VCaP (cell line): ENCODE results near the gene R3HCC1L.
"Not testable (repeated sequence)": the region's sequence is repeated elsewhere in the genome, so short reads cannot be mapped to it uniquely, and the experiment has no call there.

ENCODE experiments used
- H3K27ac ChIP-seq: fragments of 450-650 bp; 2 replicates; pipeline ENCODE4 v1.5.1; 2017
- CTCF ChIP-seq: fragments of 450-650 bp; conservative IDR thresholded peaks from 2 replicates; pipeline ENCODE4 v1.5.1; 2017; ENCODE audit warnings: mild to moderate bottlenecking, moderate library complexity

R3HCC1L gene

GRCh38 chr10:98134117-98134430 is 383 bp upstream of the R3HCC1L start:
- peak overlapping the region; percentile 86 for H3K27ac ChIP-seq
- TF ChIP-seq CTCF, result no peak

- peak overlapping the region; percentile 86 for H3K27ac ChIP-seq
- TF ChIP-seq CTCF, result no peak
Observed at GRCh38 chr10:98135222-98135899, 904 bp downstream of the R3HCC1L start.

DNA sequence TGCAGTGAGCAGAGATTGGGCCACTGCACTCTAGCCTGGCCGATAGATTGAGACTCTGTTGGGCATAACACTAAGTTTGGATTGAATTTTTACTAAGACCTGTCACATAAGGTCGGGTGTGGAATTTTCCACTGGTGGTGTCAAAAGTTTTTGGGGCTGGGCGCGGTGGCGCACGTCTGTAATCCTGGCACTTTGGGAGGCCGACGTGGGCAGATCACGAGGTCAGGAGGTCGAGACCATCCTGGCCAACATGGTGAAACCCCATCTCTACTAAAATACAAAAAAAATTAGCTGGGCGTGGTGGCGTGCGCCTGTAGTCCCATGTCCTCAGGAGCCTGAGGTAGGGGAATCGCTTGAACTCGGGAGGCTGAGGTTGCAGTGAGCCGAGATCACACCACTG is 2.3 kb downstream of the R3HCC1L start:
- not testable (repeated sequence) for H3K27ac ChIP-seq

- no peak overlapping the region for H3K27ac ChIP-seq
- no peak for TF ChIP-seq CTCF
Observed at GRCh38 chr10:98138031-98138430, 3.6 kb downstream of the R3HCC1L start.

DNA sequence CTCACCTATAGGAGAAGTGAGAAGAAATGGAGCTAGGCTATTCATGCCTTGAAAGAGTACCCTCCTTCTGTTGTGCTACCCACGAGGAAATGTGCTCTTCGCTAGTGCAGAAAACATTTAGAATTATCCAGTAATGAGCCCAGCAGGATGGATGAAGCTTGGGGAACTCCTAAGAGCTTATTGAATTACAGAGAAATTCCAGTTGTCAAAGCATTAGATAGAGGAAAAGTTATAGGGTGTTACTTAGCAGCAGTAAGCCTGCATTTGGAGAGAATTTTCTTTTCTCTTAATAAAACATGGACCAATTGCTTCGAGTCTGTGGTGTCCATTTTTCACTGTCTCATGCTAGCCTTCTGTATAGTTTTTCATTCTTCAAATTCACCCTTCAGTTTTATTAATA is 5.0 kb downstream of the R3HCC1L start:
- H3K27ac ChIP-seq, result no peak overlapping the region
- no peak for TF ChIP-seq CTCF

- no peak overlapping the region for H3K27ac ChIP-seq
- TF ChIP-seq CTCF, result no peak
Observed at GRCh38 chr10:98141484-98142073, 7.1 kb downstream of the R3HCC1L start.

GRCh38 chr10:98144985-98145384 is 10.5 kb downstream of the R3HCC1L start:
- TF ChIP-seq CTCF, result no peak
- no peak overlapping the region for H3K27ac ChIP-seq

DNA sequence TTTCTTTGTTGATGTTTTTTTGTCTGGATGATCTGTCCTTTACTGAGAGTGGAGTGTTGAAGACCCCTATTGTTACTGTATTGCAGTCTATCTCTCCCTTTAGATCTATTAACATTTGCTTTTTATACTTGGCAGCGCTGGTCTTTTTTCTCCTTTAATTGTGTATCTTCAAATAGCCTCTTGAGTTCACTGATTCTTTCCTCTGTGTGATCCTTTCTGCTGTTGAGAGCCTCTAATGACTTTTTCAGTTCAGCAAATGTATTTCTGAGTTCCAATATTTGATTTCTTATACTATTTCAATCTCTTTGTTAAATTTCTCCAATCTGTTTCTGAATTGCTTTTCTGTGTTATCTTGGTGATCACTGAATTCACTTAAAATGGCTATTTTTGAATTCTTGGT is 15.4 kb downstream of the R3HCC1L start:
- TF ChIP-seq CTCF, result no peak
- H3K27ac ChIP-seq, result no peak overlapping the region
